HCT116 (cell line): ENCODE measurements around the gene ALMS1.

Source experiments
- EZH2 ChIP-seq: fragments of 200-600 bp; sonication (generic); IDR thresholded peaks from 2 replicates; pipeline ENCODE4 v1.6.1; 2017; ENCODE audit warnings: antibody characterized with exemption, mixed run types
- EZH2phosphoT487 ChIP-seq: fragments of 200-600 bp; IDR thresholded peaks from 2 replicates; pipeline ENCODE4 v1.6.1; 2018; ENCODE audit warnings: antibody characterized with exemption, borderline replicate concordance
- ZNF274 ChIP-seq: fragments of 200-500 bp; sonication (Bioruptor generic); IDR thresholded peaks from 2 replicates; pipeline ENCODE4 v1.6.1; 2014; ENCODE audit warnings: mild to moderate bottlenecking, low read depth, low read length, inconsistent platforms
- TF ChIP-seq, protein P1 (sequence below), 3 experiments: fragments of 200-600 bp in 1 of 3; sonication (generic) in 1 of 3; IDR thresholded peaks in 2 of 3; conservative IDR thresholded peaks in 1 of 3; 2 replicates each; pipeline ENCODE4 v1.5.1; 2012 to 2017; ENCODE audit warnings: low read depth in 2 of 3, low read length in 2 of 3, antibody characterized with exemption in 1 of 3, borderline replicate concordance in 1 of 3, control low read depth in 1 of 3, mild to moderate bottlenecking in 1 of 3, mixed read lengths in 1 of 3, mixed run types in 1 of 3, moderate library complexity in 1 of 3; ENCODE audit not compliant: insufficient read depth in 1 of 3
- TF ChIP-seq, protein P2 (sequence below): IDR thresholded peaks from 2 replicates; pipeline ENCODE4 v1.6.1; 2012

DNA sequence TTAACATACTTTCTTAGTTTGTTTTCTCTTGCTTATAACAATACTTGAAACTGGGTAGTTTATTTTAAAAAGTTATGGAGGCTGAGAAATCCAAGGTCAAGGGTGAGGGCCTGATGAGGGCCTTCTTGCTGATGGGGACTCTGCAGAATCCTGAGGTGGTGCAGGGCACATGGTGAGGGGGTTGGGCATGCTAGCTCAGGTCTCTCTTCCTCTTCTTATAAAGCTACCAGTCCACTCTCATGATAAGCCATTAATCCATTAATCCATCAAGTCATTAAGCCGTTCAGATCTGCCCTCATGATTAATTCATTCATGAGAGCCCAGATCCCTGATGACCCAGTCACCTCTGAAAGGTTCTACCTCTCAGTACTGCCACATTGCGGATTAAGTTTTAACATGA, 21.4 kb downstream of the ALMS1 start:
- TF ChIP-seq, protein P1, sequence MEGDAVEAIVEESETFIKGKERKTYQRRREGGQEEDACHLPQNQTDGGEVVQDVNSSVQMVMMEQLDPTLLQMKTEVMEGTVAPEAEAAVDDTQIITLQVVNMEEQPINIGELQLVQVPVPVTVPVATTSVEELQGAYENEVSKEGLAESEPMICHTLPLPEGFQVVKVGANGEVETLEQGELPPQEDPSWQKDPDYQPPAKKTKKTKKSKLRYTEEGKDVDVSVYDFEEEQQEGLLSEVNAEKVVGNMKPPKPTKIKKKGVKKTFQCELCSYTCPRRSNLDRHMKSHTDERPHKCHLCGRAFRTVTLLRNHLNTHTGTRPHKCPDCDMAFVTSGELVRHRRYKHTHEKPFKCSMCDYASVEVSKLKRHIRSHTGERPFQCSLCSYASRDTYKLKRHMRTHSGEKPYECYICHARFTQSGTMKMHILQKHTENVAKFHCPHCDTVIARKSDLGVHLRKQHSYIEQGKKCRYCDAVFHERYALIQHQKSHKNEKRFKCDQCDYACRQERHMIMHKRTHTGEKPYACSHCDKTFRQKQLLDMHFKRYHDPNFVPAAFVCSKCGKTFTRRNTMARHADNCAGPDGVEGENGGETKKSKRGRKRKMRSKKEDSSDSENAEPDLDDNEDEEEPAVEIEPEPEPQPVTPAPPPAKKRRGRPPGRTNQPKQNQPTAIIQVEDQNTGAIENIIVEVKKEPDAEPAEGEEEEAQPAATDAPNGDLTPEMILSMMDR (IDR thresholded peaks at IDR 0.05 in 2 of 3, conservative IDR thresholded peaks at IDR 0.05 in 1 of 3; ENCODE audit: borderline replicate concordance in 1 of 3, insufficient read depth in 1 of 3, low read depth in 2 of 3, low read length in 2 of 3) = no peak
- TF ChIP-seq ZNF274 (no peak), EZH2 (no peak), EZH2phosphoT487 (no peak)
- TF ChIP-seq, protein P2, sequence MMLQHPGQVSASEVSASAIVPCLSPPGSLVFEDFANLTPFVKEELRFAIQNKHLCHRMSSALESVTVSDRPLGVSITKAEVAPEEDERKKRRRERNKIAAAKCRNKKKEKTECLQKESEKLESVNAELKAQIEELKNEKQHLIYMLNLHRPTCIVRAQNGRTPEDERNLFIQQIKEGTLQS = no peak
